Measurements from ENCODE around the gene IER2. TPM values are rescaled to one million over a fixed set of nuclear protein-coding genes. Genes with fewer than 3 reads are reported as not detected.

IER2 gene
- total and polyA plus RNA-seq, 8 donors: 32.3 to 421 (median 79.8) TPM

GRCh38 chr19:13104360-13104847 lies 45.8 kb upstream of the IER2 start:
- H3K4me1 ChIP-seq: peaks cover 24 to 63% (median 44%) of the 10 kb centered on the region in 4 donors
- WGBS, 5 donors: 30 to 51% (median 45%) methylated on average over 22 to 33 of the region's 33 CpGs
- no peaks in the 10 kb centered on the region for H3K27me3 ChIP-seq
- H3K4me3 ChIP-seq: peak overlapping the region; percentile 10 to 41 (median 34)
- DNase-seq: peak; percentile 45 to 78
- H3K36me3 ChIP-seq: peaks cover 3 to 36% (median 29%) of the 10 kb centered on the region in 4 donors
- intact Hi-C loops (cut with DNase I; ENCODE audit: low total_unique reads): no loop called here
- no peak for TF ChIP-seq EP300 (IDR thresholded peaks at IDR 0.05)
- peak in 2 of 3 donors; percentile 35 to 70 for TF ChIP-seq POLR2AphosphoS5 (IDR thresholded peaks at IDR 0.05)
- peak in 5 of 7 experiments; percentile 35 to 84 (median 66) for TF ChIP-seq CTCF (IDR thresholded peaks at IDR 0.05)
- H3K9me3 ChIP-seq: no peaks in the 10 kb centered on the region
- peak overlapping the region; percentile 50 to 96 (median 69) for H3K27ac ChIP-seq

- intact Hi-C loops (cut with DNase I; ENCODE audit: low total_unique reads): no loop called here
- Histone ChIP-seq H3K27ac (peak overlapping the region; percentile 50 to 96 (median 69)), H3K36me3 (peaks cover 9 to 43% (median 36%) of the 10 kb centered on the region in 4 donors), H3K4me1 (peaks cover 18 to 56% (median 38%) of the 10 kb centered on the region in 4 donors), H3K27me3 (no peaks in the 10 kb centered on the region), H3K9me3 (no peaks in the 10 kb centered on the region), H3K4me3 (peak overlapping the region; percentile 10 to 41 (median 34))
- no peak for TF ChIP-seq POLR2AphosphoS5 (IDR thresholded peaks at IDR 0.05)
- peak in 1 of 7 experiments; percentile 21 for TF ChIP-seq CTCF (IDR thresholded peaks at IDR 0.05)
- DNase-seq: no peak
- WGBS, 5 donors: 73 to 80% (median 76%) methylated on average over 26 to 29 of the region's 29 CpGs
Observed at GRCh38 chr19:13104848-13105711, 45.1 kb upstream of the IER2 start.

- Histone ChIP-seq H3K27ac (no peak overlapping the region), H3K4me1 (peaks cover 0 to 12% (median 1%) of the 10 kb centered on the region in 4 donors), H3K27me3 (no peaks in the 10 kb centered on the region), H3K9me3 (no peaks in the 10 kb centered on the region), H3K4me3 (no peak overlapping the region), H3K36me3 (peaks cover 22 to 86% (median 72%) of the 10 kb centered on the region in 4 donors)
- WGBS, 5 donors: 93 to 96% (median 95%) methylated on average over 23 to 30 of the region's 30 CpGs
- intact Hi-C loops (cut with DNase I; ENCODE audit: low total_unique reads): no loop called here
- TF ChIP-seq CTCF (IDR thresholded peaks at IDR 0.05) (no peak), EP300 (IDR thresholded peaks at IDR 0.05) (no peak), POLR2A (IDR thresholded peaks at IDR 0.05) (no peak), POLR2AphosphoS5 (IDR thresholded peaks at IDR 0.05) (no peak)
- no peak for DNase-seq
Observed at GRCh38 chr19:13109361-13110098, 40.7 kb upstream of the IER2 start.

GRCh38 chr19:13110099-13110610 lies 40.1 kb upstream of the IER2 start:
- Histone ChIP-seq H3K9me3 (no peaks in the 10 kb centered on the region), H3K36me3 (peaks cover 22 to 91% (median 76%) of the 10 kb centered on the region in 4 donors), H3K27ac (no peak overlapping the region), H3K27me3 (no peaks in the 10 kb centered on the region), H3K4me3 (no peak overlapping the region), H3K4me1 (peaks cover 0 to 14% (median 2%) of the 10 kb centered on the region in 4 donors)
- intact Hi-C loops (cut with DNase I; ENCODE audit: low total_unique reads): no loop called here
- WGBS, 5 donors: 92 to 98% (median 93%) methylated on average over 10 to 15 of the region's 15 CpGs
- TF ChIP-seq EP300 (IDR thresholded peaks at IDR 0.05): no peak
- TF ChIP-seq POLR2AphosphoS5 (IDR thresholded peaks at IDR 0.05): no peak
- no peak for TF ChIP-seq CTCF (IDR thresholded peaks at IDR 0.05)
- TF ChIP-seq POLR2A (IDR thresholded peaks at IDR 0.05): no peak
- DNase-seq: no peak
